ENCODE results near the gene SOST.

- TF ChIP-seq, protein P1, sequence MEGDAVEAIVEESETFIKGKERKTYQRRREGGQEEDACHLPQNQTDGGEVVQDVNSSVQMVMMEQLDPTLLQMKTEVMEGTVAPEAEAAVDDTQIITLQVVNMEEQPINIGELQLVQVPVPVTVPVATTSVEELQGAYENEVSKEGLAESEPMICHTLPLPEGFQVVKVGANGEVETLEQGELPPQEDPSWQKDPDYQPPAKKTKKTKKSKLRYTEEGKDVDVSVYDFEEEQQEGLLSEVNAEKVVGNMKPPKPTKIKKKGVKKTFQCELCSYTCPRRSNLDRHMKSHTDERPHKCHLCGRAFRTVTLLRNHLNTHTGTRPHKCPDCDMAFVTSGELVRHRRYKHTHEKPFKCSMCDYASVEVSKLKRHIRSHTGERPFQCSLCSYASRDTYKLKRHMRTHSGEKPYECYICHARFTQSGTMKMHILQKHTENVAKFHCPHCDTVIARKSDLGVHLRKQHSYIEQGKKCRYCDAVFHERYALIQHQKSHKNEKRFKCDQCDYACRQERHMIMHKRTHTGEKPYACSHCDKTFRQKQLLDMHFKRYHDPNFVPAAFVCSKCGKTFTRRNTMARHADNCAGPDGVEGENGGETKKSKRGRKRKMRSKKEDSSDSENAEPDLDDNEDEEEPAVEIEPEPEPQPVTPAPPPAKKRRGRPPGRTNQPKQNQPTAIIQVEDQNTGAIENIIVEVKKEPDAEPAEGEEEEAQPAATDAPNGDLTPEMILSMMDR (conservative IDR thresholded peaks at IDR 0.05): no peak
- TF ChIP-seq EZH2 (IDR thresholded peaks at IDR 0.05; ENCODE audit: low read depth): no peak
Measured at GRCh38 chr17:43720311-43721060, 38.1 kb downstream of the SOST start.
